LNCAP (cell line): ENCODE data around the gene TNKS1BP1.

ENCODE experiments used
- CTCF ChIP-seq: fragments of 450-650 bp; IDR thresholded peaks from 2 replicates; pipeline ENCODE4 v1.5.1; 2017; ENCODE audit warnings: mild to moderate bottlenecking

TNKS1BP1 gene

DNA sequence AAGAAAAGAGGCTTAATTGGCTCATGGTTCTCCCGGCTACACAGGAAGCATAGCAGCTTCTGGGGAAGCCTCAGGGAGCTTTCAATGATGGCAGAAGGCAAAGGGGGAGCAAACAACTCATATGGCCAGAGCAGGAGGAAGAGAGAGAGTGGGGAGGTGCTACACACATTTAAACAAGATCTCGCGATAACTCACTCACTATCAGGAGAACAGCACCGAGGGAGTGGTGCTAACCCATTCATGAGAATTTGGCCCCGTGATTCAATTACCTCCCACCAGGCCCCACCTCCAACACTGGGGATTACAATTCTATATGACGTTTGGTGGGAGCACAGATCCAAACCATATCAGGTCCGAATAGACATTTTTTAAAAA, 46.0 kb downstream of the TNKS1BP1 start:
- no peak for TF ChIP-seq CTCF

- peak; percentile 90 for TF ChIP-seq CTCF
Observed at GRCh38 chr11:57277845-57278720, 46.7 kb downstream of the TNKS1BP1 start.

- no peak for TF ChIP-seq CTCF
Observed at GRCh38 chr11:57276971-57277675, 47.6 kb downstream of the TNKS1BP1 start.

GRCh38 chr11:57276169-57276970, 48.4 kb downstream of the TNKS1BP1 start:
- TF ChIP-seq CTCF: no peak

- TF ChIP-seq CTCF: no peak
Observed at GRCh38 chr11:57275582-57275981, 49.2 kb downstream of the TNKS1BP1 start.

DNA sequence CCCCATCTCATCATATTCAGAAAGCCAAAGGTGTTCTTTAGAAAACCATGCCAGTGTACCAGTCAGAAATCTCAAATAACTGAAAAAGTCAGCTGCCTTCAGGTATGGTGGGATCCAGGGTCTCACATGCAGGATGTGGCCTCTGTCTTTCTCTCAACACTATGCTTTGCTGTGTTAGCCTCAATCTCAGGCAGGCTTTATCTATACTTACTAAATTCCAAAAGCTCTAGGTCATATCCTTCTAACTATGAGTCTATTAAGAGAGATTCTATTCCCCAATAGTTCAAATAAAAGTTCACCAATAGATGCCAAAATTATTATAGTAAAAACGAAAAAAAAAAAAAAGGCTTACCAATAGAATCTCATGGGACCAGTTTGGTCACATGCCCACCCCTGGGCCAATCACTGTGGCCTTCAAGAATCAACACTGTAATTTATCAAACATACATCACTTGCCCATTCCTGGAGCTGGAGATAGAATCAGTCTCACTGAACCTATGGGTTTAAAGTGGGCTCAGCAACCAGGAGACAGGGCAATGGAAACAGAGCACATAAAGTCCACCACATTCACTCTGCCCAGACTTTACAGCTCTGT, 49.8 kb downstream of the TNKS1BP1 start:
- TF ChIP-seq CTCF: no peak

DNA sequence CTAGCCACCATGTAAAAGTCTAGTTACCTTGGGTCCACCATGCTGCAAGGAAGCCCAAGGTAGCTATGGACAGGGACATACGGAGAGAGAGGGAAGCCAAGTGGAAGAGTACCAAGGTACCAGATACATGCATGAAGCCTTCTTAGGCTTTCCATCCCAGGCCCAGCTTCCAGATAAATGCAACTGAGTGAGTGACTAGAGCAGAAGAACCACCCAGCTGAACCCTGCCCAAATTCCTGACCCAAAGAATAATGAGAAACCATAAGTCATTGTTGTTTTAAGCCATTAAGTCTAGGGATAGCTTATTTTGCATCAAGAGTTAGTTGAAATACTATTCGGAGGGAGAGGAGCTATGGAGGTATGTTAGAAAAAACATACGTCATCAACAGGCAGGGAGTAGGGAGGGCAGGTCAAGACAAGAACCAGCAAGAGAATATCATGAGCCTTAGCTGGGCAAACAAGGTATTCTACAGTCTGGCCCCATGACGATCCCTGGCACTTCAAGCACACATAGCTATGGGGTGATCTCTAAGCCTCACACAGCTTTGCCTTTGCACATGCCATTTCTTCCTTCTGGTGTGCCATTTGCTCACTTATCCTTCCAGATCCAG, 51.2 kb downstream of the TNKS1BP1 start:
- no peak for TF ChIP-seq CTCF
